Activated T-helper 2 cell treated with anti-CD3 and anti-CD28 coated beads, Interferon-gamma antibody, Interleukin-2, Interleukin-4, amounts not matched to agents 10 μg/mL and 5 μg/mL and 100 μg/mL, durations not matched to agents 14 hours and 24 hours and 36 hours (primary cell): ENCODE measurements around the gene MFN2. TPM values are rescaled to one million over a fixed set of nuclear protein-coding genes. Genes with fewer than 3 reads are reported as not detected.
"Not testable (repeated sequence)": the region's sequence is repeated elsewhere in the genome, so short reads cannot be mapped to it uniquely, and the experiment has no call there.

Experiments used
- DNase-seq: peaks from one replicate; pipeline ENCODE4 v3.0.0; 2021; ENCODE audit warnings: low spot score
- H3K27ac Mint-ChIP-seq: one replicate; pipeline ENCODE4 v1.8.0; 2021; ENCODE audit warnings: mixed read lengths
- H3K27me3 Mint-ChIP-seq: one replicate; pipeline ENCODE4 v1.8.0; 2021; ENCODE audit warnings: low read depth, mixed read lengths
- H3K36me3 Mint-ChIP-seq: one replicate; pipeline ENCODE4 v1.8.0; 2021; ENCODE audit warnings: low read depth, mixed read lengths
- H3K4me1 Mint-ChIP-seq: one replicate; pipeline ENCODE4 v1.8.0; 2021; ENCODE audit warnings: low read depth, mixed read lengths
- H3K4me3 Mint-ChIP-seq: one replicate; pipeline ENCODE4 v1.8.0; 2021; ENCODE audit warnings: low read depth, mild to moderate bottlenecking, moderate library complexity, mixed read lengths
- H3K9me3 Mint-ChIP-seq: one replicate; pipeline ENCODE4 v1.8.0; 2021; ENCODE audit warnings: mixed read lengths
- intact Hi-C: fragments of 100-400 bp; cut with micrococcal nuclease; formaldehyde crosslinking; loops from one replicate; pipeline ENCODE4 v1.15.1; 2023
- total RNA-seq: library from RNA; stranded (reverse); gene quantifications from 2 replicates; pipeline ENCODE4 v1.2.3, GENCODE V29; 2022

Gene MFN2
- total RNA-seq, 1 donor from 2014 or later: 69.5 TPM

GRCh38 chr1:12007204-12007603 is 27.0 kb downstream of the MFN2 start:
- H3K4me3 Mint-ChIP-seq: no peak overlapping the region
- no peaks in the 10 kb centered on the region for H3K9me3 Mint-ChIP-seq
- no peak for DNase-seq
- peaks cover 94% of the 10 kb centered on the region for H3K36me3 Mint-ChIP-seq
- peaks cover 5% of the 10 kb centered on the region for H3K4me1 Mint-ChIP-seq
- H3K27me3 Mint-ChIP-seq: no peaks in the 10 kb centered on the region
- intact Hi-C loops: no loop called here
- H3K27ac Mint-ChIP-seq: no peak overlapping the region

- H3K27ac Mint-ChIP-seq, intact Hi-C loops, DNase-seq, H3K27me3 Mint-ChIP-seq, H3K4me3 Mint-ChIP-seq, H3K9me3 Mint-ChIP-seq: not testable (repeated sequence)
- Mint-ChIP-seq H3K36me3 (peaks cover 94% of the 10 kb centered on the region), H3K4me1 (peaks cover 16% of the 10 kb centered on the region)
These were observed 28.1 kb downstream of the MFN2 start for GRCh38 chr1:12008355-12008754.

- H3K36me3 Mint-ChIP-seq: peaks cover 87% of the 10 kb centered on the region
- no peak overlapping the region for H3K27ac Mint-ChIP-seq
- peaks cover 22% of the 10 kb centered on the region for H3K4me1 Mint-ChIP-seq
- no peaks in the 10 kb centered on the region for H3K27me3 Mint-ChIP-seq
- no peak for DNase-seq
- no peak overlapping the region for H3K4me3 Mint-ChIP-seq
- intact Hi-C loops: no loop called here
- no peaks in the 10 kb centered on the region for H3K9me3 Mint-ChIP-seq
These were observed 29.2 kb downstream of the MFN2 start for GRCh38 chr1:12009318-12009947.

- peaks cover 72% of the 10 kb centered on the region for H3K36me3 Mint-ChIP-seq
- H3K27ac Mint-ChIP-seq: peak overlapping the region; percentile 77
- no peak overlapping the region for H3K4me3 Mint-ChIP-seq
- no peak for DNase-seq
- intact Hi-C loops: no loop called here
- H3K9me3 Mint-ChIP-seq: no peaks in the 10 kb centered on the region
- peaks cover 30% of the 10 kb centered on the region for H3K4me1 Mint-ChIP-seq
- H3K27me3 Mint-ChIP-seq: no peaks in the 10 kb centered on the region
These were observed 30.7 kb downstream of the MFN2 start for GRCh38 chr1:12010746-12011570.

GRCh38 chr1:12011998-12012397 is 31.8 kb downstream of the MFN2 start:
- Mint-ChIP-seq H3K4me3 (no peak overlapping the region), H3K27ac (peak overlapping the region; percentile 77), H3K9me3 (no peaks in the 10 kb centered on the region), H3K36me3 (peaks cover 62% of the 10 kb centered on the region), H3K27me3 (no peaks in the 10 kb centered on the region), H3K4me1 (peaks cover 33% of the 10 kb centered on the region)
- intact Hi-C loops: no loop called here
- no peak for DNase-seq

GRCh38 chr1:12012560-12013316 is 32.5 kb downstream of the MFN2 start:
- intact Hi-C loops: no loop called here
- Mint-ChIP-seq H3K27ac (peak overlapping the region; percentile 77), H3K4me3 (no peak overlapping the region), H3K27me3 (no peaks in the 10 kb centered on the region), H3K9me3 (no peaks in the 10 kb centered on the region), H3K36me3 (peaks cover 54% of the 10 kb centered on the region), H3K4me1 (peaks cover 33% of the 10 kb centered on the region)
- DNase-seq: no peak

GRCh38 chr1:12014141-12014991 is 34.1 kb downstream of the MFN2 start:
- Mint-ChIP-seq H3K36me3 (peaks cover 43% of the 10 kb centered on the region), H3K27ac (peak overlapping the region; percentile 77), H3K4me1 (peaks cover 33% of the 10 kb centered on the region), H3K4me3 (no peak overlapping the region), H3K9me3 (no peaks in the 10 kb centered on the region), H3K27me3 (no peaks in the 10 kb centered on the region)
- intact Hi-C loops: no loop called here
- no peak for DNase-seq

- Mint-ChIP-seq H3K4me1 (peaks cover 33% of the 10 kb centered on the region), H3K9me3 (no peaks in the 10 kb centered on the region), H3K36me3 (peaks cover 39% of the 10 kb centered on the region), H3K27ac (peak overlapping the region; percentile 77), H3K27me3 (no peaks in the 10 kb centered on the region), H3K4me3 (no peak overlapping the region)
- DNase-seq: no peak
- intact Hi-C loops: no loop called here
These were observed 34.8 kb downstream of the MFN2 start for GRCh38 chr1:12015001-12015491.

GRCh38 chr1:12015499-12015898 is 35.3 kb downstream of the MFN2 start:
- Mint-ChIP-seq H3K27me3 (no peaks in the 10 kb centered on the region), H3K4me1 (peaks cover 33% of the 10 kb centered on the region), H3K36me3 (peaks cover 37% of the 10 kb centered on the region), H3K9me3 (no peaks in the 10 kb centered on the region), H3K4me3 (no peak overlapping the region), H3K27ac (peak overlapping the region; percentile 58)
- intact Hi-C loops: no loop called here
- DNase-seq: no peak

- intact Hi-C loops: no loop called here
- no peaks in the 10 kb centered on the region for H3K27me3 Mint-ChIP-seq
- peak overlapping the region; percentile 67 for H3K27ac Mint-ChIP-seq
- H3K4me3 Mint-ChIP-seq: no peak overlapping the region
- peaks cover 33% of the 10 kb centered on the region for H3K4me1 Mint-ChIP-seq
- H3K36me3 Mint-ChIP-seq: peaks cover 30% of the 10 kb centered on the region
- no peaks in the 10 kb centered on the region for H3K9me3 Mint-ChIP-seq
- no peak for DNase-seq
These were observed 35.9 kb downstream of the MFN2 start for GRCh38 chr1:12016182-12016581.

GRCh38 chr1:12019858-12020509 is 39.7 kb downstream of the MFN2 start:
- H3K9me3 Mint-ChIP-seq: no peaks in the 10 kb centered on the region
- H3K4me1 Mint-ChIP-seq: peaks cover 6% of the 10 kb centered on the region
- peak overlapping the region; percentile 72 for H3K27ac Mint-ChIP-seq
- peak overlapping the region; percentile 87 for H3K4me3 Mint-ChIP-seq
- no peaks in the 10 kb centered on the region for H3K27me3 Mint-ChIP-seq
- peaks cover 38% of the 10 kb centered on the region for H3K36me3 Mint-ChIP-seq
- no peak for DNase-seq
- intact Hi-C loops: loop anchor here (1.0 to 2.0 kb wide), 3 partner anchors 20 to 48 kb away; partner anchors contain the start of gene MFN2

GRCh38 chr1:12021616-12022015 is 41.4 kb downstream of the MFN2 start:
- Mint-ChIP-seq H3K4me3 (peak overlapping the region; percentile 13), H3K36me3 (peaks cover 50% of the 10 kb centered on the region), H3K4me1 (peaks cover 3% of the 10 kb centered on the region), H3K27ac (no peak overlapping the region), H3K9me3 (no peaks in the 10 kb centered on the region), H3K27me3 (no peaks in the 10 kb centered on the region)
- intact Hi-C loops: no loop called here
- DNase-seq: no peak
